SU-DHL-6 (cell line): ENCODE measurements around the gene NIM1K.

Experiments used
- CTCF ChIP-seq: fragments of 200-600 bp; sonication (generic); IDR thresholded peaks from one replicate; pipeline ENCODE4 v1.5.1; 2017; ENCODE audit warnings: antibody characterized with exemption, mild to moderate bottlenecking, low read length, moderate library complexity; ENCODE audit not compliant: insufficient read depth, poor library complexity, severe bottlenecking
- EZH2phosphoT487 ChIP-seq: fragments of 200-600 bp; sonication (generic), shearing (Covaris generic); conservative IDR thresholded peaks from 2 replicates; pipeline ENCODE4 v1.6.1; 2018; ENCODE audit warnings: mild to moderate bottlenecking, antibody characterized with exemption, low read length, moderate library complexity, mixed read lengths

DNA sequence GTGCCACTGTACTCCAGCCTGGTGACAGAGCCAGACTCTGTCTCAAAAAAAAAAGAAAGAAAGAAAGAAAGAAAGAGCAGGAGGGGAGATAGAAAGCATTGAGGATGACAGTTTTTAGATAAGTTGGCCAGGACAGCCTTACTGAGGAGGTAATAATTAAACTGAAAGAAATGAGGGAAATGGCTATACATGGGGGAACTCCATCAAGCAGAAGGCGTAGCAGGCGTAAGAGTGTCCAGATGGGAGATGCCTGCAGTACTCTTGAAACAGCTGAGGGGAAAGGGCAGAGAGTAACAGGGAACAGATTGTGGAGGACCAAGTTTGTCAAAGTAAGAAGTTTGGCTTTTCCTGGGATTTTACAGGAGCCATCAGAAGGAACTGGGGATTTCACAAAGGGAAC is 63.7 kb downstream of the NIM1K start:
- no peak for TF ChIP-seq CTCF
- no peak for TF ChIP-seq EZH2phosphoT487
